SK-N-SH (cell line): Measurements from ENCODE around the gene PHYKPL. TPM values are rescaled to one million over a fixed set of nuclear protein-coding genes. Genes with fewer than 3 reads are reported as not detected.
"Not testable (repeated sequence)": the region's sequence is repeated elsewhere in the genome, so short reads cannot be mapped to it uniquely, and the experiment has no call there.

ENCODE experiments used
- CTCF ChIA-PET: fragments of 300-600, 350-600 bp; formaldehyde crosslinking; extraction: SDS; loops from one replicate; lab custom pipeline; 2021; lab: Yijun Ruan, JAX
- POLR2A ChIA-PET: fragments of 350-600 bp; sonication (Branson Sonifier 250); formaldehyde crosslinking; extraction: SDS; loops from one replicate; lab custom pipeline; 2020; ENCODE audit warnings: antibody characterized with exemption, inconsistent platforms; lab: Yijun Ruan, JAX
- DNase-seq: peaks from one replicate; pipeline ENCODE4 v3.0.0; 2012
- H2AFZ ChIP-seq: fragments of 200-600 bp; sonication (generic); 2 replicates; pipeline ENCODE4 v1.8.1; 2016; ENCODE audit warnings: antibody characterized with exemption, mild to moderate bottlenecking, low read depth
- H3F3A ChIP-seq: fragments of 200-600 bp; sonication (generic); replicated peaks from 2 replicates; pipeline ENCODE3; 2016; ENCODE audit warnings: antibody characterized with exemption, mild to moderate bottlenecking; ENCODE audit not compliant: insufficient read depth
- H3K27ac ChIP-seq, 2 experiments: fragments of 200-500 bp in 1 of 2; fragments of 200-600 bp in 1 of 2; sonication (Bioruptor generic) in 1 of 2; sonication (generic), shearing (Covaris generic) in 1 of 2; 2 replicates each; pipeline versions ENCODE4 v1.5.1 to v1.6.1; 2014 to 2016; ENCODE audit warnings: low read depth in 2 of 2, inconsistent platforms in 1 of 2, low read length in 1 of 2, mild to moderate bottlenecking in 1 of 2, mixed read lengths in 1 of 2
- H3K27me3 ChIP-seq: fragments of 200-600 bp; sonication (generic), shearing (Covaris generic); 2 replicates; pipeline ENCODE4 v1.6.1; 2016; ENCODE audit warnings: mixed run types; ENCODE audit not compliant: insufficient read depth
- H3K36me3 ChIP-seq, 2 experiments: fragments of 200-500 bp in 1 of 2; fragments of 200-600 bp in 1 of 2; sonication (Bioruptor generic) in 1 of 2; sonication (generic) in 1 of 2; replicated peaks in 1 of 2; 2 replicates each; pipeline versions ENCODE3 to v1.5.1; 2014 to 2016; ENCODE audit warnings: low read length in 1 of 2, mild to moderate bottlenecking in 1 of 2; ENCODE audit not compliant: insufficient read depth in 2 of 2, control insufficient read depth in 1 of 2
- H3K4me1 ChIP-seq, 2 experiments: fragments of 200-500 bp in 1 of 2; fragments of 200-600 bp in 1 of 2; sonication (Bioruptor generic) in 1 of 2; sonication (generic), shearing (Covaris generic) in 1 of 2; 2 replicates each; pipeline versions ENCODE4 v1.5.1 to v1.6.1; 2014 to 2016; ENCODE audit warnings: low read depth in 1 of 2, low read length in 1 of 2, mixed run types in 1 of 2; ENCODE audit not compliant: insufficient read depth in 2 of 2, control insufficient read depth in 1 of 2
- H3K4me2 ChIP-seq: fragments of 200-600 bp; sonication (generic), shearing (Covaris generic); 2 replicates; pipeline ENCODE4 v1.6.1; 2017; ENCODE audit warnings: mixed run types
- H3K4me3 ChIP-seq, 2 experiments: fragments of 200-500 bp in 1 of 2; fragments of 200-600 bp in 1 of 2; sonication (Bioruptor generic) in 1 of 2; sonication (generic), shearing (Covaris generic) in 1 of 2; 2 replicates each; pipeline versions ENCODE4 v1.5.1 to v1.8.1; 2014 to 2016; ENCODE audit warnings: low read depth in 2 of 2, inconsistent platforms in 1 of 2, low read length in 1 of 2, mild to moderate bottlenecking in 1 of 2, mixed read lengths in 1 of 2, moderate library complexity in 1 of 2
- H3K79me2 ChIP-seq: fragments of 200-600 bp; sonication (generic); 2 replicates; pipeline ENCODE4 v1.8.1; 2017; ENCODE audit warnings: mild to moderate bottlenecking; ENCODE audit not compliant: insufficient read depth
- H3K9ac ChIP-seq: fragments of 200-600 bp; sonication (generic); 2 replicates; pipeline ENCODE4 v1.6.1; 2017; ENCODE audit warnings: mixed run types
- H3K9me2 ChIP-seq: fragments of 200-600 bp; sonication (generic); 2 replicates; pipeline ENCODE4 v1.6.1; 2017; ENCODE audit warnings: mixed run types
- H3K9me3 ChIP-seq: fragments of 200-600 bp; sonication (generic); 2 replicates; pipeline ENCODE4 v1.6.1; 2017; ENCODE audit warnings: mixed run types, mild to moderate bottlenecking, moderate library complexity
- H4K20me1 ChIP-seq: fragments of 200-600 bp; sonication (generic); 2 replicates; pipeline ENCODE4 v1.6.1; 2017; ENCODE audit warnings: mild to moderate bottlenecking, mixed run types; ENCODE audit not compliant: insufficient read depth
- CHD2 ChIP-seq: fragments of 150-350 bp; IDR thresholded peaks from 2 replicates; pipeline ENCODE4 v1.6.1; 2018; ENCODE audit warnings: low read length; ENCODE audit not compliant: partially characterized antibody
- ELF1 ChIP-seq: IDR thresholded peaks from 2 replicates; pipeline ENCODE4 v1.4.0; 2012
- EZH2phosphoT487 ChIP-seq: fragments of 200-600 bp; sonication (generic); IDR thresholded peaks from 2 replicates; pipeline ENCODE4 v1.6.1; 2017; ENCODE audit warnings: low read depth, mixed run types, mild to moderate bottlenecking, antibody characterized with exemption, moderate library complexity, borderline replicate concordance
- FOSL2 ChIP-seq: IDR thresholded peaks from 2 replicates; pipeline ENCODE4 v1.4.0; 2012; ENCODE audit warnings: low read depth, mild to moderate bottlenecking, moderate library complexity, borderline replicate concordance
- FOXM1 ChIP-seq: IDR thresholded peaks from 2 replicates; pipeline ENCODE4 v1.4.0; 2012; ENCODE audit warnings: low read depth, mild to moderate bottlenecking
- IRF3 ChIP-seq: fragments of 150-350 bp; IDR thresholded peaks from 2 replicates; pipeline ENCODE4 v1.6.1; 2016; ENCODE audit warnings: mild to moderate bottlenecking, low read depth, low read length
- JUND ChIP-seq: IDR thresholded peaks from 2 replicates; pipeline ENCODE4 v1.4.0; 2012
- MAX ChIP-seq: IDR thresholded peaks from 2 replicates; pipeline ENCODE4 v1.4.0; 2012; ENCODE audit warnings: low read depth
- MEF2A ChIP-seq: IDR thresholded peaks from 2 replicates; pipeline ENCODE4 v1.4.0; 2012; ENCODE audit warnings: low read depth, borderline replicate concordance
- NFIC ChIP-seq: IDR thresholded peaks from 2 replicates; pipeline ENCODE4 v1.4.0; 2012; ENCODE audit warnings: borderline replicate concordance
- NRF1 ChIP-seq: IDR thresholded peaks from 2 replicates; pipeline ENCODE4 v1.6.1; 2012; ENCODE audit warnings: low read depth, mild to moderate bottlenecking, low read length
- RCOR1 ChIP-seq: fragments of 150-350 bp; IDR thresholded peaks from 2 replicates; pipeline ENCODE4 v1.6.1; 2017; ENCODE audit warnings: antibody characterized with exemption, low read length
- SIN3A ChIP-seq: IDR thresholded peaks from 2 replicates; pipeline ENCODE4 v1.6.1; 2012; ENCODE audit warnings: low read depth, mild to moderate bottlenecking, low read length, moderate library complexity, borderline replicate concordance
- SMC3 ChIP-seq: IDR thresholded peaks from 2 replicates; pipeline ENCODE4 v1.6.1; 2012; ENCODE audit warnings: low read depth, low read length, improper control_type of control experiment
- TAF1 ChIP-seq: IDR thresholded peaks from 2 replicates; pipeline ENCODE4 v1.6.1; 2012; ENCODE audit warnings: low read depth, mild to moderate bottlenecking, low read length, moderate library complexity, borderline replicate concordance
- TCF12 ChIP-seq: IDR thresholded peaks from 2 replicates; pipeline ENCODE4 v1.4.0; 2012
- TEAD4 ChIP-seq: IDR thresholded peaks from 2 replicates; pipeline ENCODE4 v1.4.0; 2012; ENCODE audit warnings: mild to moderate bottlenecking, borderline replicate concordance; ENCODE audit not compliant: insufficient read depth
- YY1 ChIP-seq: IDR thresholded peaks from 2 replicates; pipeline ENCODE4 v1.4.0; 2012; ENCODE audit warnings: low read depth, mild to moderate bottlenecking
- ZBTB33 ChIP-seq: IDR thresholded peaks from 2 replicates; pipeline ENCODE4 v1.4.0; 2012; ENCODE audit warnings: low read depth, borderline replicate concordance
- WGBS: methylation state at CpG from one replicate; pipeline ENCODE4 v1.1.6; 2017; ENCODE audit warnings: low lambda C conversion rate; 5-methylcytosine and 5-hydroxymethylcytosine counted together
- polyA plus RNA-seq, 3 experiments: library from polyadenylated mRNA; depleted of rRNA; stranded (reverse); fragments of >200 nt; gene quantifications; 2 replicates each; pipeline ENCODE4 v1.2.3, GENCODE V29; 2012
- TF ChIP-seq, protein P1 (sequence below): fragments of 150-350 bp; IDR thresholded peaks from 2 replicates; pipeline ENCODE4 v1.6.1; 2017; ENCODE audit warnings: antibody characterized with exemption, low read length, low read depth, borderline replicate concordance

The PHYKPL gene
- polyA plus RNA-seq, 1 of the 3 experiments (the other 2 are of a cell fraction) = 46.8 TPM

- H3K9me2 ChIP-seq = no peaks in the 10 kb centered on the region
- POLR2A ChIA-PET = interaction anchor here (1.5 kb wide), 1 partner anchor 8 kb away, joined by 3 read pairs; no protein-coding TSS in a partner anchor
- H4K20me1 ChIP-seq = no peaks in the 10 kb centered on the region
- CTCF ChIA-PET = interaction anchor here (12.2 kb wide), 1 partner anchor 352 kb away, joined by 147 read pairs; the partner anchor contains the start of gene COL23A1
- no peaks in the 10 kb centered on the region for H3K36me3 ChIP-seq
- H2AFZ ChIP-seq = no peak overlapping the region
- H3K79me2 ChIP-seq = no peaks in the 10 kb centered on the region
- H3K4me1 ChIP-seq = peaks cover 0 to 29% of the 10 kb centered on the region in 2 experiments; a peak in 1 of 4 replicates
- 83% methylated on average over 9 of the region's 19 CpGs for WGBS
- peak overlapping the region in 1 of 2 experiments; percentile 54; a peak in 1 of 4 replicates for H3K27ac ChIP-seq
- H3K4me3 ChIP-seq = no peak overlapping the region
- H3K9me3 ChIP-seq = no peaks in the 10 kb centered on the region
- H3K4me2 ChIP-seq = no peak overlapping the region
- DNase-seq = no peak
- H3K27me3 ChIP-seq = no peaks in the 10 kb centered on the region
- H3K9ac ChIP-seq = no peak overlapping the region
- TF ChIP-seq YY1 (no peak), SIN3A (no peak), JUND (no peak), EZH2phosphoT487 (no peak), ELF1 (no peak), IRF3 (no peak), RCOR1 (no peak), MAX (no peak), CHD2 (no peak), TEAD4 (no peak), TAF1 (no peak), MEF2A (no peak), FOSL2 (no peak), SMC3 (no peak), NRF1 (no peak), ZBTB33 (no peak), TCF12 (no peak), FOXM1 (no peak), NFIC (no peak)
- TF ChIP-seq, protein P1, sequence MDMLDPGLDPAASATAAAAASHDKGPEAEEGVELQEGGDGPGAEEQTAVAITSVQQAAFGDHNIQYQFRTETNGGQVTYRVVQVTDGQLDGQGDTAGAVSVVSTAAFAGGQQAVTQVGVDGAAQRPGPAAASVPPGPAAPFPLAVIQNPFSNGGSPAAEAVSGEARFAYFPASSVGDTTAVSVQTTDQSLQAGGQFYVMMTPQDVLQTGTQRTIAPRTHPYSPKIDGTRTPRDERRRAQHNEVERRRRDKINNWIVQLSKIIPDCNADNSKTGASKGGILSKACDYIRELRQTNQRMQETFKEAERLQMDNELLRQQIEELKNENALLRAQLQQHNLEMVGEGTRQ = no peak
- no peaks in the 10 kb centered on the region for H3F3A ChIP-seq
Observed at GRCh38 chr5:178240341-178240741, 7.7 kb upstream of the PHYKPL start.

DNA sequence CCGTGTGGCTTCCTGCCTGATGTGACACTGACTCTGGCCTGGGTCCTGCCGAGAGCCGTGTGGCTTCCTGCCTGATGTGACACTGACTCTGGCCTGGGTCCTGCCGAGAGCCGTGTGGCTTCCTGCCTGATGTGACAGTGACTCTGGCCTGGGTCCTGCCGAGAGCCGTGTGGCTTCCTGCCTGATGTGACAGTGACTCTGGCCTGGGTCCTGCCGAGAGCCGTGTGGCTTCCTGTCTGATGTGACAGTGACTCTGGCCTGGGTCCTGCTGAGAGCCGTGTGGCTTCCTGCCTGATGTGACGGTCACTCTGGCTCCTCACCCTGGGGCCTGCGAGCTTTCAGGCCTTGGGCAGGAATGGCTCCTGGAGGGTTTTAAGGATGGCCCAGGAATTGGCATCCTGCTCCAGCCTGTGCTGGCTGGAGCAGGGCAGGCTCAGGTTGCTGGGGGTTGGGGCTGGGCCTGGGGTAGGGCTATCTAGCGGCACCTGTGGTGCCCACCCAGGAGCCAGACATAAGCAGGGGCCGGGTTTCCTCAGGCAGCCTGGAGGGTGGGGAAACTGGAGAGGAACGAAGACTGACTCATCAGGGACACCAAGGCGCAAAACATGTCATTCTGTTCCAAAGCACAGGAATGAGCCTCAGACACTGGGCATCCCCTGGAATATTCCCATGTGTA is 7.2 kb upstream of the PHYKPL start:
- H3K4me2 ChIP-seq, POLR2A ChIA-PET, H3K36me3 ChIP-seq, H3K27me3 ChIP-seq, H3K79me2 ChIP-seq, H3K9me2 ChIP-seq, H4K20me1 ChIP-seq, DNase-seq, H3F3A ChIP-seq, H2AFZ ChIP-seq, H3K9ac ChIP-seq, H3K4me3 ChIP-seq, H3K9me3 ChIP-seq: not testable (repeated sequence)
- CTCF ChIA-PET = interaction anchor here (5.5 to 12.2 kb wide), 2 partner anchors 40 to 352 kb away, joined by 46 to 147 read pairs; partner anchors contain the start of gene COL23A1
- Histone ChIP-seq H3K4me1 (peaks cover 0 to 30% of the 10 kb centered on the region in 2 experiments; a peak in 1 of 4 replicates), H3K27ac (peak overlapping the region in 1 of 2 experiments; percentile 54; a peak in 1 of 4 replicates)
- 40% methylated on average over 4 of the region's 16 CpGs for WGBS
